HG03135 (cell line): ENCODE measurements around the gene MED9.

Experiments
- ATAC-seq: cut with Tn5 transposase; IDR thresholded peaks from one replicate; pipeline ENCODE4 v1.9.1; 2021; ENCODE audit warnings: mild to moderate bottlenecking, moderate library complexity; ENCODE audit not compliant: unreplicated experiment

Gene MED9

GRCh38 chr17:17533901-17534441 lies 57.2 kb downstream of the MED9 start:
- ATAC-seq, result no peak

DNA sequence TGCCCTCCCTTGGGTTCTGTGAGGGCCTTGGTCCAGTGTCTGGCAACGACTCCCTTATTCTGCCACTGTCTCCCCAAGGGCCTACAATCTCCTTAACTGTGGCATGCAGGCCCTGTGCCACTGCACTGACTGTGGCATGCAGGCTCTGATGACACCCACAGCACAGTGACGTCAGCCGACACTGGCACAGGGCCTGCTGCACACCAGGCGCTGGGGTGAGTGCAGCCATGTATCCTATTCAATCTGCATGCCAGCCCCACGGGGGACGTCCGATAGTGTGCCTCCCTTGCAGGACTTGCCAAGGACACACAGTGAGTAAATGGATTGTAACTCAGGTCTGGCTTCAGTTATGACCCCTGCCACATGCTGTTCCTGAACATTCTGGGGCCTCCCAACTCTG lies 59.2 kb downstream of the MED9 start:
- ATAC-seq, result no peak

DNA sequence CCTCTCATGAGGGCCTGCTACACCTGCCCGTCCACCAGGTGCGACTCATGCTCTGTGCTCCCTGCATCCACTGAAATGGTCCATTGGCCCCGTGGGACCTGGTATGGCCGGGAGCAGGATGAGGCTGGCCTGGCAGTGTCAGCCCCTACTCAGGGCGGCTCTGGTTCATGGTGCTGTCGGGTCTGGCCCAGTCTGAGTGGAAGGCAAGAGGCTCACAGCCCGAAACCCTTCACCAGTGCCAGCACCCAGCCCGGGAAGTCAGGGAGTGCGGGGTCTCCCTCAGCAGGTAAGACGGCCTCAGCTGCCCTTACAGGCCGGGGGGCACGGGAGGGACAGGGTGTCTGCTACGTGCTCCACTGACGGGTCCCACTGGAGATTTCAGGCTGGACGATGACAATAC lies 59.9 kb downstream of the MED9 start:
- ATAC-seq, result no peak

GRCh38 chr17:17537311-17538099 lies 60.7 kb downstream of the MED9 start:
- ATAC-seq, result no peak

DNA sequence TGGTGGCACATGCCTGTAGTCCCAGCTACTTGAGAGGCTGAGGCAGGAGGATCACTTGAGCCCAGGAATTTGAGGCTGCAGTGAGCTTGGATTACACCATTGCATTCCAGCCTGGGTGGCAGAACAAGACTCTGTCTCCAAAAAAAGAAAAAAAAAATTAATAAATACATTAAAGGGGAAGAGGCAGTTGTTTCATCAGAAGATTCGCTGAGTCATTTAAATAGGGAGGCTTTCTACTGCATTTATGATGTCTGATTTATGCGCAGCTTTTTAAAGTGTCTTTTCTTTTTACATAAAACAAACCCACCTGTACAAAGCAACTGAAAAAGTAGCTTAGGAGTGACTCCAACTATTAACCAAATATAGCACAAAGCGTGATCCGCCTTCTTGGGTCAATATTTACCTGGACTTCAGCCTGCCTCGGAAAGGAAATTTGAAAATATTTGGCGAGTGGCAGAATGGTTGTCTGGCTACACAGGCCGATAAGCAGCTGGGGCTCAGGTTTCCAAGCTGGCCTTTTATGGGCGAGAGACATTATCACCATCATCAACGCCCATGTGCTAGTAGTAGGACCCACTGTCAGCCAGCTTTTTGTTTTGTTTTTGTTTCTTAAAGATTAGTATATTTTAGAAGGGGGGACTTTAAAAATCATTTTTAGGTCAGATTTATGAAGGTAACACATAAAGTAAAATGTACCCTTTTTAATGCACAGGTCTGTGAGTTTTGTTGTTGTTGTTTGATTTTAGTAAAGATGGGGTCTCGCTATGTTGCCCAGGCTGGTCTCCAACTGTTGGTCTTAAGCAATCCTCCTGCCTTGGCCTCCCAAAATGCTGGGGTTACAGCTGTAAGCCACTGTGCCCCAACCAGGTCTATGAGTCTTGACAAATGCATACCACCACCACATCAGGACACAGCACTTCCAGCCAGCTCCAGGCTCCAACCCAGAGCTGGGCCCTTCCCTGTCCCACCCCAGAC lies 61.9 kb downstream of the MED9 start:
- no peak for ATAC-seq

- ATAC-seq, result no peak
Observed at GRCh38 chr17:17539591-17539990, 62.8 kb downstream of the MED9 start.

GRCh38 chr17:17540278-17540906 lies 63.6 kb downstream of the MED9 start:
- no peak for ATAC-seq

- no peak for ATAC-seq
Observed at GRCh38 chr17:17540935-17541639, 64.3 kb downstream of the MED9 start.

DNA sequence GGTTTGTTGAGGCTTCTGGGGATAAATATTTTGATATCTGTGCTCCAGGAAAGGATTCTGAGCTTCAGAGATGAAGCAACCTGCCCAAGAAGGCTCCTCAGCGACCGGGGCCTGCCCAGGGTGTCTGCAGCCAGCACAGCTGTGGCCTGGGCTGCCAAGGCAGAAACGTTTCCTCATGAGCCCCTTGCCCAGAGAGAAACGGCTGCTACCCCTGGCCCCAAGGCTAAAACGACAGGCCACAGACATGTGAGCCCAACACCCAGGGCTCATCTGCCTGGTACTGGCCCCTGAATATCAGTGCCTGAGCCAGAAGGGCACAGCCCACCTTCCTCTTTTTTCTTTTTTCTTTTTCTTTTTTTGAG lies 64.8 kb downstream of the MED9 start:
- no peak for ATAC-seq
